Sigmoid colon (tissue), 4 donors: ENCODE measurements around the gene DYNAP.

Source experiments
- CTCF ChIP-seq, 4 experiments: fragments of 450-650 bp in 3 of 4; fragments of 200-600 bp in 1 of 4; IDR thresholded peaks; one replicate each; pipeline ENCODE4 v1.5.1; 2016 to 2019; ENCODE audit warnings: antibody characterized with exemption in 4 of 4, mild to moderate bottlenecking in 3 of 4, moderate library complexity in 2 of 4
- EP300 ChIP-seq, 4 donors: sonication (generic); formaldehyde crosslinking; IDR thresholded peaks; one replicate each; pipeline ENCODE4 v1.6.1; 2017; ENCODE audit warnings: antibody characterized with exemption in 4 of 4

GRCh38 chr18:54613174-54613573, 22.1 kb downstream of the DYNAP start:
- TF ChIP-seq EP300 (IDR thresholded peaks at IDR 0.05) = no peak
- no peak for TF ChIP-seq CTCF (IDR thresholded peaks at IDR 0.05)
